ENCODE results near the gene SLC31A2. TPM values are rescaled to one million over a fixed set of nuclear protein-coding genes. Genes with fewer than 3 reads are reported as not detected.
"Not testable (repeated sequence)": the region's sequence is repeated elsewhere in the genome, so short reads cannot be mapped to it uniquely, and the experiment has no call there.

SLC31A2 gene
- polyA plus RNA-seq, 1 donor = 3.6 TPM

- DNase-seq = no peak
Observed at GRCh38 chr9:113148781-113149510, 1.9 kb upstream of the SLC31A2 start.

GRCh38 chr9:113149561-113149960, 1.2 kb upstream of the SLC31A2 start:
- DNase-seq = not testable (repeated sequence)

- DNase-seq = no peak
Observed at GRCh38 chr9:113151696-113152630, 1.2 kb downstream of the SLC31A2 start.

GRCh38 chr9:113152699-113153098, 1.9 kb downstream of the SLC31A2 start:
- DNase-seq = no peak

GRCh38 chr9:113153599-113153998, 2.8 kb downstream of the SLC31A2 start:
- DNase-seq = no peak

GRCh38 chr9:113154471-113154870, 3.7 kb downstream of the SLC31A2 start:
- no peak for DNase-seq

- no peak for DNase-seq
Observed at GRCh38 chr9:113154946-113155345, 4.1 kb downstream of the SLC31A2 start.

GRCh38 chr9:113155911-113156588, 5.2 kb downstream of the SLC31A2 start:
- DNase-seq = no peak

- DNase-seq = no peak
Observed at GRCh38 chr9:113156880-113157279, 6.1 kb downstream of the SLC31A2 start.

- no peak for DNase-seq
Observed at GRCh38 chr9:113158446-113158845, 7.6 kb downstream of the SLC31A2 start.

- no peak for DNase-seq
Observed at GRCh38 chr9:113160571-113160970, 9.8 kb downstream of the SLC31A2 start.

- DNase-seq = no peak
Observed at GRCh38 chr9:113163001-113163400, 12.2 kb downstream of the SLC31A2 start.

GRCh38 chr9:113164536-113165300, 13.9 kb downstream of the SLC31A2 start:
- no peak for DNase-seq

GRCh38 chr9:113166039-113166438, 15.2 kb downstream of the SLC31A2 start:
- no peak for DNase-seq

- no peak for DNase-seq
Observed at GRCh38 chr9:113168809-113169208, 18.0 kb downstream of the SLC31A2 start.

GRCh38 chr9:113173341-113173740, 22.5 kb downstream of the SLC31A2 start:
- no peak for DNase-seq

GRCh38 chr9:113176803-113177202, 26.0 kb downstream of the SLC31A2 start:
- no peak for DNase-seq

- DNase-seq = no peak
Observed at GRCh38 chr9:113177251-113177650, 26.4 kb downstream of the SLC31A2 start.

- DNase-seq = no peak
Observed at GRCh38 chr9:113178087-113178486, 27.3 kb downstream of the SLC31A2 start.

GRCh38 chr9:113179839-113180238, 29.0 kb downstream of the SLC31A2 start:
- DNase-seq = no peak

GRCh38 chr9:113181165-113181564, 30.4 kb downstream of the SLC31A2 start:
- DNase-seq = no peak

GRCh38 chr9:113183956-113184488, 33.2 kb downstream of the SLC31A2 start:
- DNase-seq = no peak

Measured in left kidney (tissue), 2 donors.